IPS-18a (cell line): Measurements from ENCODE around the gene DUSP8.
"Not testable (repeated sequence)": the region's sequence is repeated elsewhere in the genome, so short reads cannot be mapped to it uniquely, and the experiment has no call there.

ENCODE experiments used
- H3K27ac ChIP-seq: one replicate; pipeline ENCODE4 v1.5.1; 2013; ENCODE audit warnings: low read length
- H3K27me3 ChIP-seq: one replicate; pipeline ENCODE4 v1.6.1; 2013; ENCODE audit warnings: mild to moderate bottlenecking, low read length; ENCODE audit not compliant: control insufficient read depth, insufficient read depth
- H3K36me3 ChIP-seq: one replicate; pipeline ENCODE4 v1.6.1; 2013; ENCODE audit warnings: low read depth, low read length; ENCODE audit not compliant: control insufficient read depth
- H3K4me1 ChIP-seq: one replicate; pipeline ENCODE4 v1.6.1; 2013; ENCODE audit warnings: low read depth, low read length; ENCODE audit not compliant: control insufficient read depth
- H3K4me3 ChIP-seq: one replicate; pipeline ENCODE4 v1.5.1; 2013; ENCODE audit warnings: low read length
- H3K9ac ChIP-seq: one replicate; pipeline ENCODE4 v1.6.1; 2013; ENCODE audit warnings: mild to moderate bottlenecking, low read length, moderate library complexity
- H3K9me3 ChIP-seq: one replicate; pipeline ENCODE4 v1.6.1; 2013; ENCODE audit warnings: low read depth, low read length; ENCODE audit not compliant: control insufficient read depth

The DUSP8 gene

DNA sequence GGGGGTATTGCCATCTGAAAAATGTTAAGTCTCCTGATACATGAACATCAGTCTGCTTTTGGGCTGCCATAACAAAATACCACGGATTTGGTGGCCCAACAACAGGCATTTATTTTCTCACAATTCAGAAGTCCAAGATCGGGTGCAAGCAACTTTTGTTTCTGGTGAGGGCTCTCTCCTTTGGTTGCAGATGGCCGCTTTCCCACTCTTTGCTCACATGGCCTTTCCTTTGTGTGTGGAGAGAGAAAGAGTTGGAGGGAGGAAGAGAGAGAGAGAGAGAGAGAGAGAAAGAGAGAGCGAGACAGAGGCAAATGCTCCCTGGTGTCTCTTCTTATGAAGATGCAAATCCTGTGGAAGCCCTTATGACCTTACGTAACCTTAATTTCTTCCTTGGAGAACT, 28.6 kb upstream of the DUSP8 start:
- Histone ChIP-seq H3K4me3 (no peak overlapping the region), H3K27ac (no peak overlapping the region), H3K9me3 (no peaks in the 10 kb centered on the region), H3K36me3 (no peaks in the 10 kb centered on the region), H3K27me3 (peaks cover 10% of the 10 kb centered on the region), H3K4me1 (peaks cover 21% of the 10 kb centered on the region), H3K9ac (peak overlapping the region; percentile 25)

DNA sequence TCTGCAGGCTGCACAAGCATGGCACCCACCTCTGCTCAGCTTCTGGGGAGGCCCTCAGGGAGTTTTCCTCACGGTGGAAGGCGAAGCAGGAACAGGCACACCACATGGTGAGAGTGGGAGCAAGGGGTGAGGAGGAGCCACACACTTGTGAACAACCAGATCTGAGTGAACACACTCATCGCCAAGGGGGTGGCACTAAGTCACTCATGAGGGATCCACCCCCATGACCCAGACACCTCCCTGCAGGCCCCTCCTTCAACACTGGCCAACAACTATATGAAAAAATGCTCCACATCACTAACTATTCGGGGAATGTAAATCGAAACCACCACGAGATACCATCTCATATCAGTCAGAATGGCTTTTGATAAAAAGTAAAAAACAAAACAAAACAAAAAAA, 26.7 kb upstream of the DUSP8 start:
- Histone ChIP-seq H3K9me3 (no peaks in the 10 kb centered on the region), H3K4me3 (no peak overlapping the region), H3K9ac (no peak overlapping the region), H3K4me1 (peaks cover 21% of the 10 kb centered on the region), H3K27ac (no peak overlapping the region), H3K27me3 (peaks cover 10% of the 10 kb centered on the region), H3K36me3 (no peaks in the 10 kb centered on the region)

DNA sequence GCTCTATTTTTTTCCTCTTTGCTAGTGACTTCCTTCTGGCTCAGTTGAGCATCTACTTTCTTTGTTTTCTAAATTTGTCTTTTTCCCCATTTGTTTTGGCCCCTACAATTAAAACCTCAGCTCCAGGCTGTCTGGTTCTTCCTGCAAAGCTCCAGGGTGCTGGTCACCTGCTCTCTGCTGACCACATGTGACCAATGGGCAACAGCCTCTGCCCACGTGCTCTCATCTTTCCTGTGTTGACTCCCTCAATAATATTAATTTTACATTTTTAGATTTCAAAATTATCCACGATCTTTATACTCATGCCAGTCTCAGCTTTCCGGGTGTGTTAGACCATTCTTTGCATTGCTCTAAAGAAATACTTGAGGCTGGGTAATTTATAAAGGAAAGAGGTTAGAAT, 26.3 kb upstream of the DUSP8 start:
- H3K4me3 ChIP-seq, H3K27ac ChIP-seq, H3K9ac ChIP-seq, H3K9me3 ChIP-seq, H3K36me3 ChIP-seq: not testable (repeated sequence)
- Histone ChIP-seq H3K4me1 (peaks cover 21% of the 10 kb centered on the region), H3K27me3 (peaks cover 10% of the 10 kb centered on the region)

DNA sequence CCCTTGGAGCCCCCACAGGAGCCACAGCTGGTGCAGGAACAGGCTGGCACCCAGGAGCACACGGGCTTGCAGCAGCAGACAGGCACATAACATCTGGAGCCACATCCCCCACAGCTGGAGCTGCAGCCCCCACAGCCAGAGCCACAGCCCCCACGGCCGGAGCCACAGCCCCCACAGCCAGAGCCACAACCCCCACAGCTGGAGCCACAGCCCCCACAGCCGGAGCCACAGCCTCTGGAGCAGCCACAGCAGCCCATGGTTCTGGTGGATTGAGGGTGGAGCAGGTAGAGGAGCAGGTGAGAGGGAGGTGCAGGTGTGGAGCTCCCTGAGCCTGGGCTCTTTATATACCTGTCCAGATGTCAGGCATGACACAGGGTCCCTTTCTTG, 25.9 kb upstream of the DUSP8 start, which contains the start of gene KRTAP5-2:
Gene KRTAP5-2, minus strand, starts transcription at position 301 of the 387 bp plus-strand sequence. Its CDS starts 44 bp downstream, at position 257.
- no peak within 1 kb of the TSS for H3K4me3 ChIP-seq
- H3K27ac ChIP-seq = no peak within 1 kb of the TSS
- H3K27me3 ChIP-seq = peaks cover 10% of the 10 kb centered on the region
- H3K4me1 ChIP-seq = peaks cover 21% of the 10 kb centered on the region
- no peak within 1 kb of the TSS for H3K9ac ChIP-seq
- no peaks in the 10 kb centered on the region for H3K9me3 ChIP-seq
- no peaks in the 10 kb centered on the region for H3K36me3 ChIP-seq

DNA sequence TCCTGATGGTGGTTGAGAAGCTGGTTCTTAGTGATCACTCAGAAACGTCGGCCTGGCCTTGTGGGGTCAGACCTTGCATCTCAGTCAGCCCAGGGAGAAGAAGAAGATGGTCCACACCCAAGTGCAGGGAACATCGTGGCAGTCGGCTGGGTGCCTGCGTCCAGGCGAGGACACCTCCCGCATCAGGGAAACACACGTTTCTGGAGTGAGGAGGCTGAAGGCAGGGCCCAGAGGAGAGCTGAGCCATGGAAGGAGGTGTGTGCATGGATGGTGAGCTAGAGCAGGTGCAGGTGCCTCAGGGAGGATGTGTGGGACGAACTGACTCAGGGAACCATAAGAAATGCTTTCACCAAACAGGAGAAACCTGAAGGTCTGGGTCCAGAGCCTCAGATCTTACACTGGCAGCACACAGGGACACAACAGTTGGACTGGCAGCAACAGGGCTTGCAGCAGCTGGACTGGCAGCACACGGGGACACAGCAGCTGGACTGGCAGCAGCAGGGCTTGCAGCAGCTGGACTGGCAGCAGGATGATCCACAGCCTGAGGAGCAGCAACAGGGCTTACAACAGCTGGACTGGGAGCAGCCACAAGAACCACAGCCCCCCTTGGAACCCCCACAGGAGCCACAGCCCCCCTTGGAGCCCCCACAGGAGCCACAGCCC, 25.4 kb upstream of the DUSP8 start:
- Histone ChIP-seq H3K36me3 (no peaks in the 10 kb centered on the region), H3K9ac (no peak overlapping the region), H3K9me3 (no peaks in the 10 kb centered on the region), H3K27me3 (peaks cover 10% of the 10 kb centered on the region), H3K4me3 (no peak overlapping the region), H3K27ac (no peak overlapping the region), H3K4me1 (peaks cover 21% of the 10 kb centered on the region)

DNA sequence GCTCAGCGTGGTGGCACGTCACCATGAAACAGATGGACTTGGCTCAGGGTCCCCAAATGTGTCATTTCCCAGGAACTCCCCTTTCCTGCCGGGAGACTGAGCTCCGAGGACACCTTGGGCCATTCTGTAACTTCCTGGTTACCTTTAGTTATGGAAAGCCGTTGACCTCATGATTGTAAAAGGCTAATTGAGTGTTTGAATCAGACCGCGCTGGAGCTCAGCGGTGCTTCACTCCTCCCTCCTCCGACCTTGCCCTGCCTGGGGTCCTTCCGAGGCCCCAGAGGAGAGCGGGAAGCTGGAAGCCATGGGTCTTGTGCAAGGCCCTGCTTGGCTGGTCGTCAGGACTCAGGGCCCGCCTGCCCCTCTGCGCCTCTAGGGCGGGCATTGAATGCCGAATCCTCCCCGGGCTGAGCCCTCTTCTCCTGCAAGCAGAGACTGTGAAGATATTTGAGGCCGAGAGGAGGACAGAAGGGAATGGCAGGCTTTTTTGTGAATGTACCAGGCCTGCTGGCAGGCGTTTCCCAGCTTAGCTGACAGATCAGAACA, 24.6 kb upstream of the DUSP8 start:
- H3K9me3 ChIP-seq, H3K36me3 ChIP-seq, H3K9ac ChIP-seq, H3K27ac ChIP-seq: not testable (repeated sequence)
- Histone ChIP-seq H3K4me1 (peaks cover 21% of the 10 kb centered on the region), H3K4me3 (peak overlapping the region; percentile 13), H3K27me3 (peaks cover 10% of the 10 kb centered on the region)

DNA sequence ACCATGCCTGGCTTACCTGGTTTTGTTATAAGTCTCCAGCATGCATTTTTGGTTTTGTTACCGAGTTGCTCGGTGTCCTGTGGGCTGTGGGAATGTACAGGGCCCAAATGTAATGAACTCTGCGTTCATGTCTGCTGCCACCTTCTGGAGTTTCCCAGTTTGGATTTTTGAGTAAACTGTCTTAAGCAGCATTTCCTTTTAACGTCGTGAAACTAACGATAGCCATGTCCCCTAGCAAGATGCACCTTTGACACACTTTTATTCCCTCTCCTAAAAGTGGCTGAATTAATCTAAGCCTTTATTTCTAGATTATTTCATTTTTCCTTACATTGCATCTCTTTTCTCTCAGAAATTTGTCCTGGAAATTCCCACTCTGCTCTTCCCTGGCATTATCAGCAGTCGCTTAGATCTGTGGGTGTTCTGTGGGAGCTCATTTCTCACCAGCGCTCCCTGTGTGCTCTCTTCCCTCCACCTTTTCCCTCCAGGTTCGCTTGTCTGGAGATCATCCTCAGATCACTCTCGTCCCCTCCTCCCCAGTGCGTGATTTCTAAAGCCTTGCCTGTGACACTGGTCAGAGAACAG, 24.0 kb upstream of the DUSP8 start:
- peak overlapping the region; percentile 13 for H3K4me3 ChIP-seq
- not testable (repeated sequence) for H3K9ac ChIP-seq, H3K9me3 ChIP-seq, H3K36me3 ChIP-seq, H3K27ac ChIP-seq
- peaks cover 10% of the 10 kb centered on the region for H3K27me3 ChIP-seq
- H3K4me1 ChIP-seq = peaks cover 21% of the 10 kb centered on the region

DNA sequence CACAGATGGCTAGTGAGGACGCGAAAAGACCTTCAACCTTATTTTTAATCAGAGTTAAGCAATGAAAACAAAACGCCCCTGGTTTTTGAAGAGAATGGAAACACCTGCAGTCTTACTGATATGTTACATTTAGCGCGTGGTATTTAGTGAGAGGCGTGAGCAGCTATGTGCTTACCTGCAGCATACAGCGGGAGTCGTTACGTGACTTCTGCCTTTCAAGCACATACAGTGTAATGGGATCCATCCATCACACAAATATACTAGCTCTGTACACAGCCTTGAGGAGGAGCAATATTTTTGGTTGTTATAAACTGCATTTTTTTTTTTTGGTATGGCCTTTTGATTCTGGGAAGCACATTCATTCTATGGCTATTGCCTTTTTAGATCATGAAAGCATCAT, 20.6 kb upstream of the DUSP8 start:
- Histone ChIP-seq H3K9me3 (no peaks in the 10 kb centered on the region), H3K9ac (no peak overlapping the region), H3K4me3 (no peak overlapping the region), H3K4me1 (peaks cover 16% of the 10 kb centered on the region), H3K27ac (no peak overlapping the region), H3K36me3 (no peaks in the 10 kb centered on the region), H3K27me3 (peaks cover 10% of the 10 kb centered on the region)

DNA sequence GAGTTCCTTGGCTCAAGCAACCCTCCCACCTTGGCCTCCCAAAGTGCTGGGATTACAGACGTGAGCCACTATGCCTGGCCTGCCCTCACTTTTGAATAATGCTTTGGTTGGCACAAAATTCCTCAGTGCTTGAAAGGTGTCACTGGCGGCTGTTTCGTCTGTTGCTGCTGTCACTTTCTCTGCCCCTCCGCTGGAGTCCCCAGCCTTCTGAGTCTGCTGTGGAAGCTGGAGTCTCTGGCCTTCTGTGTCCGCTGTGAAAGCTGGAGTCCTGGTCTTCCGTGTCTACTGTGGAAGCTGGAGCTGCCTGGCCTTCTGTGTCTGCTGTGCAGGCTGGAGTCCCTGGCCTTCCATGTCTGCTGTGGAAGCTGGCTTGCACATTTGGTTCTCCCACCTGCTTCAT, 17.9 kb upstream of the DUSP8 start:
- H3K9me3 ChIP-seq = no peaks in the 10 kb centered on the region

DNA sequence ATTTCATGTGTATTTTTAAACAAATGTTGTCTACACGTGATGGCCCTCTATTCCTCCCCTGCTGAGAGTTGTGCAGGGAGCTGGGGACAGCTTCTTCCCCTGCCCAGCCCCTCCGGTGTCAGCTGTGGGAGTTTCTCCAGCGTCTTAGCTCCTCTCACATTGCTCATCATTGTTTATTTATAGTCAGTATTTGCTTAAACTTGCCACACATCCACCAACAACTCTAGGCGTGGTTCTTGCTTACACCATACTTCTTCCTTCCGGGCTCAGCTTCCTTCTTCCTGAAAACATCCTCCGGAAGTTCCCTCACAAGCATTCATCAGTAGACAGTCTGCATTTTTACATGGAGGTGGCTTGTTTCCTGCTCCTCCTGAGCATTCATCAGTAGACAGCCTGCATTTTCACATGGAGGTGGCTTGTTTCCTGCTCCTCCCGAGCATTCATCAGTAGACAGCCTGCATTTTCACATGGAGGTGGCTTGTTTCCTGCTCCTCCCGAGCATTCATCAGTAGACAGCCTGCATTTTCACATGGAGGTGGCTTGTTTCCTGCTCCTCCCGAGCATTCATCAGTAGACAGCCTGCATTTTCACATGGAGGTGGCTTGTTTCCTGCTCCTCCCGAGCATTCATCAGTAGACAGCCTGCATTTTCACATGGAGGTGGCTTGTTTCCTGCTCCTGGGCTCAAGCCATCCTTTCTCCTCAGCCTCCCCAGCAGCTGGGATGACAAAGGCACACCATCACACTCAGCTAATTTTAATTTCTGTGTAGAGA, 17.3 kb upstream of the DUSP8 start:
- not testable (repeated sequence) for H3K4me1 ChIP-seq, H3K27me3 ChIP-seq, H3K9me3 ChIP-seq, H3K36me3 ChIP-seq, H3K4me3 ChIP-seq, H3K27ac ChIP-seq, H3K9ac ChIP-seq

More for the DNA sequence above, 17.9 kb upstream of the DUSP8 start:
- no peak overlapping the region for H3K4me3 ChIP-seq
- no peaks in the 10 kb centered on the region for H3K36me3 ChIP-seq
- H3K9ac ChIP-seq = no peak overlapping the region
- no peaks in the 10 kb centered on the region for H3K27me3 ChIP-seq
- no peaks in the 10 kb centered on the region for H3K4me1 ChIP-seq
- no peak overlapping the region for H3K27ac ChIP-seq

DNA sequence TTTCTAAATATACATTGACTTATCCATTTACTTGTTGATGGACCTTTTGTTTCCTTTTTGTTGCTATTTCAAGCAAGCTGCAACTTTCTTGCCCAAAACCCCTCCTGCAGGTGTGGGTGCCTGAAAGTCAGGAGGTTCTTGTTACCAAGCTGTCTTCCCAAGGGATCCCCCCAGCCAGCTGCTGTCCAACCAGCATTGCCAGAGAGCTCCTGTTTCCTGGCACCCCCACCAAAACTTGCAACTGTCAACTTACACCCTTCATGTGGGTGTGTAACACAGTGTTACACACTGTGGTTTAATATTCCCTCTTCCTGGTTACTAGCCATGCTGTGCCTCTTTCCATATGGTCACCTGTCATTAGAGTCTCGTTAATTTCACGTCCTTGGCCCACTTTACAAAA, 14.6 kb upstream of the DUSP8 start:
- Histone ChIP-seq H3K4me1 (no peaks in the 10 kb centered on the region), H3K4me3 (no peak overlapping the region), H3K9me3 (no peaks in the 10 kb centered on the region), H3K9ac (no peak overlapping the region), H3K27me3 (no peaks in the 10 kb centered on the region), H3K27ac (no peak overlapping the region), H3K36me3 (no peaks in the 10 kb centered on the region)
